Skeletal muscle tissue (tissue), 5 donors: ENCODE data around the gene PRM3. TPM values are rescaled to one million over a fixed set of nuclear protein-coding genes. Genes with fewer than 3 reads are reported as not detected.

Source experiments
- H3K27ac ChIP-seq: one replicate; pipeline ENCODE4 v1.7.0; 2013; ENCODE audit warnings: mild to moderate bottlenecking, low read depth, low read length, inconsistent platforms
- H3K27me3 ChIP-seq, 3 donors: one replicate each; pipeline ENCODE4 v1.7.0; 2013; ENCODE audit warnings: low read length in 3 of 3; ENCODE audit not compliant: control insufficient read depth in 3 of 3, insufficient read depth in 3 of 3
- H3K36me3 ChIP-seq, 3 donors: one replicate each; pipeline ENCODE4 v1.7.0; 2013; ENCODE audit warnings: low read length in 3 of 3; ENCODE audit not compliant: control insufficient read depth in 3 of 3, insufficient read depth in 3 of 3
- H3K4me1 ChIP-seq, 3 donors: one replicate each; pipeline ENCODE4 v1.7.0; 2013; ENCODE audit warnings: low read length in 3 of 3, mild to moderate bottlenecking in 3 of 3; ENCODE audit not compliant: control insufficient read depth in 3 of 3, insufficient read depth in 3 of 3
- H3K4me3 ChIP-seq, 3 donors: one replicate each; pipeline ENCODE4 v1.7.0; 2013; ENCODE audit warnings: low read length in 3 of 3
- H3K9ac ChIP-seq, 3 donors: one replicate each; pipeline ENCODE4 v1.7.0; 2013; ENCODE audit warnings: low read length in 3 of 3, mild to moderate bottlenecking in 3 of 3, moderate library complexity in 2 of 3, low read depth in 1 of 3
- H3K9me3 ChIP-seq, 3 donors: one replicate each; pipeline ENCODE4 v1.7.0; 2013; ENCODE audit warnings: low read length in 3 of 3; ENCODE audit not compliant: control insufficient read depth in 3 of 3
- small RNA-seq: library from RNA; depleted of rRNA; stranded (forward); fragments of <200 nt; gene quantifications from one replicate; pipeline ENCODE3, GENCODE V24; 2014
- total RNA-seq: library from RNA; depleted of rRNA; stranded (reverse); fragments of >200 nt; gene quantifications from one replicate; pipeline ENCODE4 v1.2.3, GENCODE V29; 2014
- donor health status: Osteomylitis.

PRM3 gene
- total RNA-seq, 1 donor from 2014 or later: not detected

DNA sequence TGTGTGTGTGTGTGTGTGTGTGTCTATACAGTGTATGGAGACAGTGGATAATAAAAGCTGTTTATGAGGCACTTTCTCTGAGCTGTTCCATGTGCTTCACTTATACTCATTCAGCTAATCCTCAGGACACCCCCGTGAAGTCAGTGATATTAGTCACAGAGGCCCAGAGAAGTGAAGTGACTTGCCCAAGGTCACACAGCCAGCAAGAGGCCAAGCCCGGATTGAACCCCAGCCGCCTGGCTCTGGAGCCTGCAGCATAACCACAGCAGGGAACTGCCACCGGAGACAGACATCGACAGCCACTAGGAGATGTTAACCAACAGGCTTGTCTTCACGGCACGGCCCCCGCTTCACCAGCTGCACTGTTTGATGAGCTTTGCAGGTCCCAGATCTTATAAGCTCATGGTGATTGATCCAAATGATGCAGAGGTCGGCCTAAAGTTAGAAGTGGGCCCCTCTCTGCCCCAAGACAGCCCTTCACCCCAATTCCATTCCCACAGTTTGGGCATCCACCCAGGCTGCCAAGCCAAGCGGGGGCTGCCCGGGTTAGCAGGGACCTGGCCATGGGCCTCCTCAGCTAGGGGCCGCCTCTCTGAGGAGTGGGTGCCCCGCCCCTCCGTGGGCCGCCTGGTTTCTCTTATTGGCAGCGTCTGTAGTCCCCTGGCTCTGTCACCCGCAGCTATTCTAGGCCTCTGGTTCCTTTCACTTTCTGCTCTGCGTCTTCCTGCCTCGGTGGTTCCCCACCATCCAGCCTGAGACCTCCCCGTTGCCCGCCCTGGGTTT, 48.3 kb downstream of the PRM3 start:
- H3K4me3 ChIP-seq: no peak overlapping the region
- no peaks in the 10 kb centered on the region for H3K27me3 ChIP-seq
- H3K9me3 ChIP-seq: no peaks in the 10 kb centered on the region
- H3K4me1 ChIP-seq: peaks cover 0 to 14% (median 11%) of the 10 kb centered on the region in 3 donors
- no peaks in the 10 kb centered on the region for H3K36me3 ChIP-seq
- H3K27ac ChIP-seq: no peak overlapping the region
- peak overlapping the region in 1 of 3 donors; percentile 25 for H3K9ac ChIP-seq

DNA sequence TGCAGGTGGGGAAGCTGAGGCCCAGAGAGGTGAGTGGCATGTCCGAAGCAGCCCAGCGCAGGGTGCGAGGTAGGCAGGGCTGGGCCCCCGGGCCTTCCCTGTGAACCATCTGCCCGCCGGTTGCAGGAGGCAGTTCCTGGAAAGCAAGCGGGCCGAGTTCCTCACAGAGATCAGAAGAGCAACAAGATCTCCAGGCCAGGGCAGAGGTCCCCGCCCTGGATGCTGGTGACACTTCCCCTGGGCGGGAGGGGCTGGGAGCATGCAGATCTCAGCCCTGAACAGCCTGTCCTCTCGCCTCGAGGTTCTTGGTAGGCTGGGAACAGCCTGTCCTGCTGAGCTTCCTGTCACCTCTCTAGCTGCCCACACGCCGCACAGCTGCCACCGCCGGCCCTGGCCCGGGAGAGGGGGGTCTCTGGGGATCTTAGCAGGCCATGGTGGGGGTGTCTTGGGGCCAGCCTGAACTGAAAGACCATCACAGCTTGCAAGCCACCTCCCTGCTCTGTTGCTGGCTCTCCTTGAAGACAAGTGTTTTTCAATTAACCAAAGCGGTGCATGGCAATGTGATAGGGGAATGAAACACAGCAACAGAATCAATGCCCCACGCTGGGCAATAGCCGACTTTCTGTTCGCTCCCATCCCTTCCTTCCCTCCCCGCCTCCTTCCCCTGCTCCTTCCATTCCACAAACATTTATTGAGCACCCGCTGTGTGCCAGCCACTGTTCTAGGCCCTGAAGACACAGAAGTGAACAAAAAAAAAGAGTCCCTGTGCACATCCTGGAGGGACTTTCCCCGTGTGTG, 49.1 kb downstream of the PRM3 start:
- no peaks in the 10 kb centered on the region for H3K27me3 ChIP-seq
- no peaks in the 10 kb centered on the region for H3K36me3 ChIP-seq
- H3K9ac ChIP-seq: peak overlapping the region in 2 of 3 donors; percentile 43 to 54
- H3K4me1 ChIP-seq: peaks cover 0 to 14% (median 11%) of the 10 kb centered on the region in 3 donors
- no peak overlapping the region for H3K4me3 ChIP-seq
- no peaks in the 10 kb centered on the region for H3K9me3 ChIP-seq
- H3K27ac ChIP-seq: no peak overlapping the region

Small RNAs within 50 kb of the gene (small RNA-seq; reads per million reads assigned to genes)
- gene MIR548H2 (not detected), gene RF00019 (not detected), gene RF00554 (not detected)

Other genes starting within 250 kb of the PRM3 start
- 1.0 TPM for gene SOCS1, start 17.4 kb downstream of the PRM3 start, total RNA-seq
- not detected for gene TNP2, start 4.3 kb downstream of the PRM3 start, total RNA-seq
- not detected for gene PRM2, start 2.9 kb upstream of the PRM3 start, total RNA-seq
- not detected for gene PRM1, start 7.7 kb upstream of the PRM3 start, total RNA-seq
- 5.7 TPM for gene RMI2, start 71.8 kb upstream of the PRM3 start, total RNA-seq